Fibroblast of lung (primary cell): Measurements from ENCODE around the gene TMEM59. TPM values are rescaled to one million over a fixed set of nuclear protein-coding genes. Genes with fewer than 3 reads are reported as not detected.
"Not testable (repeated sequence)": the region's sequence is repeated elsewhere in the genome, so short reads cannot be mapped to it uniquely, and the experiment has no call there.

ENCODE experiments used
- DNase-seq, 2 donors: peaks; one replicate each; pipeline versions ENCODE4 v3.0.0 to v3.0.0-alpha.2; 2010; ENCODE audit warnings: low read depth in 2 of 2
- H2AFZ ChIP-seq: 2 replicates; pipeline ENCODE4 v1.5.1; 2012; ENCODE audit warnings: low read length, control low read depth, inconsistent platforms
- H3K27ac ChIP-seq: 2 replicates; pipeline ENCODE4 v1.5.1; 2011; ENCODE audit warnings: low read length, control low read depth; ENCODE audit not compliant: insufficient read depth
- H3K27me3 ChIP-seq: 2 replicates; pipeline ENCODE4 v1.5.1; 2011; ENCODE audit warnings: mild to moderate bottlenecking, low read length; ENCODE audit not compliant: control insufficient read depth, insufficient read depth
- H3K36me3 ChIP-seq: 2 replicates; pipeline ENCODE4 v1.5.1; 2011; ENCODE audit warnings: low read length; ENCODE audit not compliant: control insufficient read depth, insufficient read depth
- H3K4me1 ChIP-seq: 2 replicates; pipeline ENCODE4 v1.5.1; 2011; ENCODE audit warnings: low read length; ENCODE audit not compliant: control insufficient read depth, insufficient read depth; ENCODE audit errors: extremely low read depth
- H3K4me2 ChIP-seq: 2 replicates; pipeline ENCODE4 v1.5.1; 2011; ENCODE audit warnings: low read length, control low read depth; ENCODE audit not compliant: insufficient read depth; ENCODE audit errors: extremely low read depth
- H3K4me3 ChIP-seq, 4 experiments: fragments of 200-600 bp in 1 of 4; sonication (generic) in 1 of 4; replicated peaks in 1 of 4; 2 replicates each; pipeline ENCODE4 v1.5.1; 2011 to 2016; ENCODE audit warnings: low read length in 4 of 4, low read depth in 3 of 4, mild to moderate bottlenecking in 3 of 4, control low read depth in 2 of 4, inconsistent platforms in 1 of 4, mixed read lengths in 1 of 4; ENCODE audit not compliant: insufficient read depth in 1 of 4; ENCODE audit errors: control extremely low read depth in 1 of 4
- H3K79me2 ChIP-seq: 2 replicates; pipeline ENCODE4 v1.5.1; 2012; ENCODE audit warnings: mild to moderate bottlenecking, low read length, inconsistent platforms; ENCODE audit not compliant: control insufficient read depth, insufficient read depth
- H3K9ac ChIP-seq: 2 replicates; pipeline ENCODE4 v1.5.1; 2011; ENCODE audit warnings: mild to moderate bottlenecking, low read length, control low read depth; ENCODE audit not compliant: insufficient read depth
- H3K9me3 ChIP-seq: 2 replicates; pipeline ENCODE4 v1.5.1; 2012; ENCODE audit warnings: low read depth, low read length; ENCODE audit not compliant: control insufficient read depth, insufficient read depth
- H4K20me1 ChIP-seq: 2 replicates; pipeline ENCODE4 v1.5.1; 2011; ENCODE audit warnings: low read length; ENCODE audit not compliant: control insufficient read depth, insufficient read depth; ENCODE audit errors: extremely low read depth
- EZH2 ChIP-seq: IDR thresholded peaks from 2 replicates; pipeline ENCODE4 v1.5.1; 2012; ENCODE audit warnings: low read length, control low read depth, mild to moderate bottlenecking; ENCODE audit errors: missing control alignments
- polyA plus RNA-seq, 2 donors: library from polyadenylated mRNA; depleted of rRNA in 1 of 2; stranded (reverse) in 1 of 2; unstranded in 1 of 2; fragments of >200 nt; gene quantifications; 2 replicates each; pipeline ENCODE4 v1.2.1, GENCODE V29; 2011 to 2012; ENCODE audit warnings: missing spikeins in 1 of 2
- total RNA-seq: library from RNA; depleted of rRNA; stranded (reverse); fragments of >200 nt; gene quantifications from 2 replicates; pipeline ENCODE4 v1.2.1, GENCODE V29; 2014
- TF ChIP-seq, protein P1 (sequence below), 2 donors: IDR thresholded peaks in 1 of 2; conservative IDR thresholded peaks in 1 of 2; 1 replicate in 1 of 2; 2 replicates in 1 of 2; pipeline ENCODE4 v1.5.1; 2011 to 2012; ENCODE audit warnings: low read length in 2 of 2, control low read depth in 1 of 2, inconsistent platforms in 1 of 2, low read depth in 1 of 2, mild to moderate bottlenecking in 1 of 2

TMEM59 gene
- total and polyA plus RNA-seq, 2 donors (not counting 1 experiment from before 2014, with no cell fraction given) = 431 to 480 TPM

DNA sequence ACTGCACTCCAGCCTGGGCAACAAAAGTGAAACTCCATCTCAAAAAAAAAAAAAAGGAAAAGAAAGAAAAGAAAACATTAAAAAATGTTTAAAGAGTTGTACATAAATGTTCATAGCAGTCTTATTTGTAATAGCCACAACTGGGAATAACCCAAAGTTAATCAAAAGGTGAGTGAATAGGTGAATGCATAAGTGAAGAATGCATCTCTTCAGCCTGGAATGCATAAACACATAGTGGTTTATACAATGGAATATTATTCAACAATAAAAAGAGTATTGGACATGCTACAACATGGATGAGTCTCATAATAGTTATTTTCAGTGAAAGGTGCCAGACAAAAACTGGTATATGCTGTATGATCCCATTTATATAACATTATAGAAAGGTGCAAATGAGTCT is 53.1 kb downstream of the TMEM59 start:
- Histone ChIP-seq H3K9me3 (no peaks in the 10 kb centered on the region), H3K9ac (no peak overlapping the region), H3K27ac (no peak overlapping the region), H2AFZ (no peak overlapping the region), H4K20me1 (no peaks in the 10 kb centered on the region), H3K27me3 (no peaks in the 10 kb centered on the region), H3K79me2 (no peaks in the 10 kb centered on the region), H3K4me1 (no peaks in the 10 kb centered on the region), H3K36me3 (no peaks in the 10 kb centered on the region), H3K4me2 (no peak overlapping the region), H3K4me3 (no peak overlapping the region)
- TF ChIP-seq EZH2 = no peak
- TF ChIP-seq, protein P1, sequence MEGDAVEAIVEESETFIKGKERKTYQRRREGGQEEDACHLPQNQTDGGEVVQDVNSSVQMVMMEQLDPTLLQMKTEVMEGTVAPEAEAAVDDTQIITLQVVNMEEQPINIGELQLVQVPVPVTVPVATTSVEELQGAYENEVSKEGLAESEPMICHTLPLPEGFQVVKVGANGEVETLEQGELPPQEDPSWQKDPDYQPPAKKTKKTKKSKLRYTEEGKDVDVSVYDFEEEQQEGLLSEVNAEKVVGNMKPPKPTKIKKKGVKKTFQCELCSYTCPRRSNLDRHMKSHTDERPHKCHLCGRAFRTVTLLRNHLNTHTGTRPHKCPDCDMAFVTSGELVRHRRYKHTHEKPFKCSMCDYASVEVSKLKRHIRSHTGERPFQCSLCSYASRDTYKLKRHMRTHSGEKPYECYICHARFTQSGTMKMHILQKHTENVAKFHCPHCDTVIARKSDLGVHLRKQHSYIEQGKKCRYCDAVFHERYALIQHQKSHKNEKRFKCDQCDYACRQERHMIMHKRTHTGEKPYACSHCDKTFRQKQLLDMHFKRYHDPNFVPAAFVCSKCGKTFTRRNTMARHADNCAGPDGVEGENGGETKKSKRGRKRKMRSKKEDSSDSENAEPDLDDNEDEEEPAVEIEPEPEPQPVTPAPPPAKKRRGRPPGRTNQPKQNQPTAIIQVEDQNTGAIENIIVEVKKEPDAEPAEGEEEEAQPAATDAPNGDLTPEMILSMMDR (conservative IDR thresholded peaks at IDR 0.05 in 1 of 2, IDR thresholded peaks at IDR 0.05 in 1 of 2; ENCODE audit: low read depth in 1 of 2, low read length in 2 of 2) = no peak
- peak in 1 of 2 donors; percentile 10 for DNase-seq

DNA sequence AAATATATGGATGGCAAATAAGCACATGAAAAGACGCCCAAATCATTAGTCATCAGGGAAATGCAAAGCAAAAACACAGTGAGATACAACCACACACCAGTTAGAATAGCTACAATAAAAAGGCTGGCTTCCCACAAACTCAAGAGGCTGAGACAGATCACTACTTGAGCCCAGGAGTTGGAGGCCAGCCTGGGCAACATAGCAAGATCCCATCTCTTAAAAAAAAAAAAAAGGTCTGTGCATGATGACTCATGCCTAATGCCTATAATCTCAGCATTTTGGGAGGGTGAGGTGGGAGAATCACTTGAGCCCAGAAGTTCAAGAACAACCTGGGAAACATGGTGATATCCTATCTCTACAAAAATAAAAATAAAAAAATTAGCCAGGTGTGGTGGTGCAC is 54.8 kb downstream of the TMEM59 start:
- TF ChIP-seq, protein P1 (conservative IDR thresholded peaks at IDR 0.05 in 1 of 2, IDR thresholded peaks at IDR 0.05 in 1 of 2; ENCODE audit: low read depth in 1 of 2, low read length in 2 of 2) = no peak
- no peak for TF ChIP-seq EZH2
- Histone ChIP-seq H3K27ac (no peak overlapping the region), H3K4me2 (no peak overlapping the region)

DNA sequence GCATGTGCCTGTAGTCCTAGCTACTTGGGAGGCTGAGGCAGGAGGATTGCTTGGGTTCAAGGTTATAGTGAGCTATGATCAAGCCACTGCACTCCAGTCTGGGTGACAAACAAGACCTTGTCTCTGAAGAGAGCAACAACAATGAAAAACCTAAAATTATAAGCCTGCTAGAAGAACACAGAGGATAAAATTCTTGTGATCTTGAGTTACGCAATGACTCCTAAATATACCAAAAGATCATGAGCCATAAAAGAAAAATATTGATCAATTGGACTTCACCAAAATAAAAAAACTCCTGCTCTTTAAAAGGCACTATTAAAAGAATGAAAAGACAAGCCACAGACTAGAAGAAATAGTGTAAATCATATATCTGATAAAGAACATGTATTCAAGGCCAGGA is 57.3 kb downstream of the TMEM59 start:
- Histone ChIP-seq H3K27ac (no peak overlapping the region), H3K4me1 (no peaks in the 10 kb centered on the region)

More for the DNA sequence above, 54.8 kb downstream of the TMEM59 start:
- H3K27me3 ChIP-seq = no peaks in the 10 kb centered on the region
- H3K4me3 ChIP-seq = no peak overlapping the region
- H4K20me1 ChIP-seq = no peaks in the 10 kb centered on the region
- no peak overlapping the region for H2AFZ ChIP-seq
- H3K9me3 ChIP-seq = no peaks in the 10 kb centered on the region
- no peaks in the 10 kb centered on the region for H3K4me1 ChIP-seq
- H3K79me2 ChIP-seq = no peaks in the 10 kb centered on the region
- no peak overlapping the region for H3K9ac ChIP-seq
- no peak for DNase-seq
- no peaks in the 10 kb centered on the region for H3K36me3 ChIP-seq

DNA sequence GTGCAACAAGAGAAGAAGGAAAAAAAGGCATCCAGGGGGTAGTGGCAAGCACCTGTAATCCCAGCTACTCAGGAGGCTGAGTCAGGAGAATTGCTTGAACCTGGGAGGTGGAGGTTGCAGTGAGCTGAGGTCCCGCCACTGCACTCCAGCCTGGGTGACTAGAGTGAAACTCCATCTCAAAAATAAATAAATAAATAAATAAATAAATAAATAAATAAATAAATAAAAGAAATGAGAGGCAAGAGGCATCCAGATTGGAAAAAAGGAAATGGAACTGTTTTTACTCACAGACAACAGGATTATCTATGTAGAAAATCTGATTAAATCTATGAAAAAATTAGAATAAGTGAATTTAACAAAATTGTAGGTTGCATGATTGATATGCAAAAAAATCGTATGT is 58.5 kb downstream of the TMEM59 start:
- not testable (repeated sequence) for H2AFZ ChIP-seq, H3K27me3 ChIP-seq, H3K9me3 ChIP-seq, H3K27ac ChIP-seq, H3K9ac ChIP-seq, H3K4me3 ChIP-seq, H3K79me2 ChIP-seq, H4K20me1 ChIP-seq, H3K4me2 ChIP-seq, DNase-seq, H3K4me1 ChIP-seq, H3K36me3 ChIP-seq

More for the DNA sequence above, 57.3 kb downstream of the TMEM59 start:
- Histone ChIP-seq H3K79me2 (no peaks in the 10 kb centered on the region), H2AFZ (no peak overlapping the region), H3K36me3 (no peaks in the 10 kb centered on the region), H3K4me3 (no peak overlapping the region), H3K9me3 (no peaks in the 10 kb centered on the region), H3K9ac (no peak overlapping the region), H3K4me2 (no peak overlapping the region), H3K27me3 (no peaks in the 10 kb centered on the region), H4K20me1 (no peaks in the 10 kb centered on the region)
- TF ChIP-seq, protein P1 (conservative IDR thresholded peaks at IDR 0.05 in 1 of 2, IDR thresholded peaks at IDR 0.05 in 1 of 2; ENCODE audit: low read depth in 1 of 2, low read length in 2 of 2) = no peak
- no peak for TF ChIP-seq EZH2
- DNase-seq = no peak
